HEK293T (cell line): ENCODE results near the gene TMEM17.

Experiments
- ARNT ChIP-seq: fragments of 450-650 bp; IDR thresholded peaks from 2 replicates; pipeline ENCODE4 v1.6.1; 2017; ENCODE audit warnings: mild to moderate bottlenecking
- BHLHE40 ChIP-seq: fragments of 450-650 bp; IDR thresholded peaks from 2 replicates; pipeline ENCODE4 v1.6.1; 2016; ENCODE audit warnings: mild to moderate bottlenecking, moderate library complexity, borderline replicate concordance
- ELF4 ChIP-seq: fragments of 450-650 bp; IDR thresholded peaks from 2 replicates; pipeline ENCODE4 v1.6.1; 2017; ENCODE audit warnings: antibody characterized with exemption
- FOXA1 ChIP-seq: fragments of 450-650 bp; IDR thresholded peaks from 2 replicates; pipeline ENCODE4 v1.6.1; 2016; ENCODE audit warnings: mild to moderate bottlenecking
- FOXK2 ChIP-seq: fragments of 450-650 bp; IDR thresholded peaks from 2 replicates; pipeline ENCODE4 v1.6.1; 2016; ENCODE audit warnings: mild to moderate bottlenecking
- FOXM1 ChIP-seq: fragments of 450-650 bp; IDR thresholded peaks from 2 replicates; pipeline ENCODE4 v1.6.1; 2017; ENCODE audit warnings: mild to moderate bottlenecking, borderline replicate concordance
- HDGF ChIP-seq: fragments of 450-650 bp; IDR thresholded peaks from 2 replicates; pipeline ENCODE4 v1.6.1; 2017; ENCODE audit warnings: antibody characterized with exemption, borderline replicate concordance
- L3MBTL2 ChIP-seq: fragments of 450-650 bp; conservative IDR thresholded peaks from 2 replicates; pipeline ENCODE4 v1.6.1; 2016; ENCODE audit warnings: mild to moderate bottlenecking
- LEF1 ChIP-seq: fragments of 450-650 bp; IDR thresholded peaks from 2 replicates; pipeline ENCODE4 v1.6.1; 2017; ENCODE audit warnings: mild to moderate bottlenecking, borderline replicate concordance
- PKNOX1 ChIP-seq: fragments of 450-650 bp; IDR thresholded peaks from 2 replicates; pipeline ENCODE4 v1.6.1; 2016
- SP1 ChIP-seq: fragments of 450-650 bp; IDR thresholded peaks from 2 replicates; pipeline ENCODE4 v1.6.1; 2017
- SUZ12 ChIP-seq: fragments of 450-650 bp; IDR thresholded peaks from 2 replicates; pipeline ENCODE4 v1.6.1; 2016; ENCODE audit warnings: mild to moderate bottlenecking
- TARDBP ChIP-seq: fragments of 450-650 bp; IDR thresholded peaks from 2 replicates; pipeline ENCODE4 v1.6.1; 2016

- TF ChIP-seq BHLHE40 (no peak), LEF1 (no peak), SP1 (no peak), FOXA1 (no peak), SUZ12 (no peak), FOXM1 (no peak), ELF4 (no peak), L3MBTL2 (no peak), FOXK2 (no peak), PKNOX1 (no peak), TARDBP (no peak), HDGF (no peak), ARNT (no peak)
These were observed 52.0 kb downstream of the TMEM17 start for GRCh38 chr2:62453955-62454354.
